SK-N-SH (cell line): ENCODE results near the gene RPL13. TPM values are rescaled to one million over a fixed set of nuclear protein-coding genes. Genes with fewer than 3 reads are reported as not detected.
A peak's percentile ranks its signal among the peaks of the same experiment; 100 is the strongest.

Experiments
- CTCF ChIA-PET: fragments of 300-600, 350-600 bp; formaldehyde crosslinking; extraction: SDS; loops from one replicate; lab custom pipeline; 2021; lab: Yijun Ruan, JAX
- POLR2A ChIA-PET: fragments of 350-600 bp; sonication (Branson Sonifier 250); formaldehyde crosslinking; extraction: SDS; loops from one replicate; lab custom pipeline; 2020; ENCODE audit warnings: antibody characterized with exemption, inconsistent platforms; lab: Yijun Ruan, JAX
- DNase-seq: peaks from one replicate; pipeline ENCODE4 v3.0.0; 2012
- H2AFZ ChIP-seq: fragments of 200-600 bp; sonication (generic); 2 replicates; pipeline ENCODE4 v1.8.1; 2016; ENCODE audit warnings: antibody characterized with exemption, mild to moderate bottlenecking, low read depth
- H3F3A ChIP-seq: fragments of 200-600 bp; sonication (generic); replicated peaks from 2 replicates; pipeline ENCODE3; 2016; ENCODE audit warnings: antibody characterized with exemption, mild to moderate bottlenecking; ENCODE audit not compliant: insufficient read depth
- H3K27ac ChIP-seq, 2 experiments: fragments of 200-500 bp in 1 of 2; fragments of 200-600 bp in 1 of 2; sonication (Bioruptor generic) in 1 of 2; sonication (generic), shearing (Covaris generic) in 1 of 2; 2 replicates each; pipeline versions ENCODE4 v1.5.1 to v1.6.1; 2014 to 2016; ENCODE audit warnings: low read depth in 2 of 2, inconsistent platforms in 1 of 2, low read length in 1 of 2, mild to moderate bottlenecking in 1 of 2, mixed read lengths in 1 of 2
- H3K27me3 ChIP-seq: fragments of 200-600 bp; sonication (generic), shearing (Covaris generic); 2 replicates; pipeline ENCODE4 v1.6.1; 2016; ENCODE audit warnings: mixed run types; ENCODE audit not compliant: insufficient read depth
- H3K36me3 ChIP-seq, 2 experiments: fragments of 200-500 bp in 1 of 2; fragments of 200-600 bp in 1 of 2; sonication (Bioruptor generic) in 1 of 2; sonication (generic) in 1 of 2; replicated peaks in 1 of 2; 2 replicates each; pipeline versions ENCODE3 to v1.5.1; 2014 to 2016; ENCODE audit warnings: low read length in 1 of 2, mild to moderate bottlenecking in 1 of 2; ENCODE audit not compliant: insufficient read depth in 2 of 2, control insufficient read depth in 1 of 2
- H3K4me1 ChIP-seq, 2 experiments: fragments of 200-500 bp in 1 of 2; fragments of 200-600 bp in 1 of 2; sonication (Bioruptor generic) in 1 of 2; sonication (generic), shearing (Covaris generic) in 1 of 2; 2 replicates each; pipeline versions ENCODE4 v1.5.1 to v1.6.1; 2014 to 2016; ENCODE audit warnings: low read depth in 1 of 2, low read length in 1 of 2, mixed run types in 1 of 2; ENCODE audit not compliant: insufficient read depth in 2 of 2, control insufficient read depth in 1 of 2
- H3K4me2 ChIP-seq: fragments of 200-600 bp; sonication (generic), shearing (Covaris generic); 2 replicates; pipeline ENCODE4 v1.6.1; 2017; ENCODE audit warnings: mixed run types
- H3K4me3 ChIP-seq, 2 experiments: fragments of 200-500 bp in 1 of 2; fragments of 200-600 bp in 1 of 2; sonication (Bioruptor generic) in 1 of 2; sonication (generic), shearing (Covaris generic) in 1 of 2; 2 replicates each; pipeline versions ENCODE4 v1.5.1 to v1.8.1; 2014 to 2016; ENCODE audit warnings: low read depth in 2 of 2, inconsistent platforms in 1 of 2, low read length in 1 of 2, mild to moderate bottlenecking in 1 of 2, mixed read lengths in 1 of 2, moderate library complexity in 1 of 2
- H3K79me2 ChIP-seq: fragments of 200-600 bp; sonication (generic); 2 replicates; pipeline ENCODE4 v1.8.1; 2017; ENCODE audit warnings: mild to moderate bottlenecking; ENCODE audit not compliant: insufficient read depth
- H3K9ac ChIP-seq: fragments of 200-600 bp; sonication (generic); 2 replicates; pipeline ENCODE4 v1.6.1; 2017; ENCODE audit warnings: mixed run types
- H3K9me2 ChIP-seq: fragments of 200-600 bp; sonication (generic); 2 replicates; pipeline ENCODE4 v1.6.1; 2017; ENCODE audit warnings: mixed run types
- H3K9me3 ChIP-seq: fragments of 200-600 bp; sonication (generic); 2 replicates; pipeline ENCODE4 v1.6.1; 2017; ENCODE audit warnings: mixed run types, mild to moderate bottlenecking, moderate library complexity
- H4K20me1 ChIP-seq: fragments of 200-600 bp; sonication (generic); 2 replicates; pipeline ENCODE4 v1.6.1; 2017; ENCODE audit warnings: mild to moderate bottlenecking, mixed run types; ENCODE audit not compliant: insufficient read depth
- FOSL2 ChIP-seq: IDR thresholded peaks from 2 replicates; pipeline ENCODE4 v1.4.0; 2012; ENCODE audit warnings: low read depth, mild to moderate bottlenecking, moderate library complexity, borderline replicate concordance
- GATA2 ChIP-seq: sonication (generic); formaldehyde crosslinking; IDR thresholded peaks from 2 replicates; pipeline ENCODE4 v1.5.0; 2020; ENCODE audit warnings: mild to moderate bottlenecking, missing genetic modification reagents
- IRF3 ChIP-seq: fragments of 150-350 bp; IDR thresholded peaks from 2 replicates; pipeline ENCODE4 v1.6.1; 2016; ENCODE audit warnings: mild to moderate bottlenecking, low read depth, low read length
- JUND ChIP-seq: IDR thresholded peaks from 2 replicates; pipeline ENCODE4 v1.4.0; 2012
- NRF1 ChIP-seq: IDR thresholded peaks from 2 replicates; pipeline ENCODE4 v1.6.1; 2012; ENCODE audit warnings: low read depth, mild to moderate bottlenecking, low read length
- POLR2AphosphoS5 ChIP-seq: IDR thresholded peaks from 2 replicates; pipeline ENCODE4 v1.6.1; 2012; ENCODE audit warnings: low read depth, low read length
- ZBTB33 ChIP-seq: IDR thresholded peaks from 2 replicates; pipeline ENCODE4 v1.4.0; 2012; ENCODE audit warnings: low read depth, borderline replicate concordance
- WGBS: methylation state at CpG from one replicate; pipeline ENCODE4 v1.1.6; 2017; ENCODE audit warnings: low lambda C conversion rate; 5-methylcytosine and 5-hydroxymethylcytosine counted together
- polyA plus RNA-seq, 3 experiments: library from polyadenylated mRNA; depleted of rRNA; stranded (reverse); fragments of >200 nt; gene quantifications; 2 replicates each; pipeline ENCODE4 v1.2.3, GENCODE V29; 2012

RPL13 gene
- polyA plus RNA-seq, 1 of the 3 experiments (the other 2 are of a cell fraction), result 4,635 TPM

GRCh38 chr16:89563639-89564392 is 3.3 kb downstream of the RPL13 start:
- CTCF ChIA-PET, result interaction anchor here (1.0 to 3.4 kb wide), 5 partner anchors 21 to 136 kb away, joined by 3 to 20 read pairs (median 4); no protein-coding TSS in a partner anchor
- DNase-seq, result no peak
- Histone ChIP-seq H4K20me1 (peaks cover 60% of the 10 kb centered on the region), H3K36me3 (peaks cover 28 to 30% of the 10 kb centered on the region in 2 experiments), H3K4me2 (peak overlapping the region; percentile 96; the same call in 1 of the 2 replicates), H3K4me3 (no peak overlapping the region; a peak in 1 of 4 replicates), H3K4me1 (peaks cover 19 to 44% of the 10 kb centered on the region in 2 experiments; a peak in 3 of 4 replicates), H3K9ac (0 out of 2 replicates have a peak overlapping the region, but pooled peaks have one; percentile 16), H3K27ac (no peak overlapping the region), H2AFZ (no peak overlapping the region), H3K79me2 (peaks cover 34% of the 10 kb centered on the region), H3K27me3 (no peaks in the 10 kb centered on the region), H3F3A (peaks cover 62% of the 10 kb centered on the region), H3K9me3 (no peaks in the 10 kb centered on the region), H3K9me2 (no peaks in the 10 kb centered on the region)
- TF ChIP-seq ZBTB33 (no peak), POLR2AphosphoS5 (peak; percentile 11; the same call in 1 of the 2 replicates)
- POLR2A ChIA-PET, result no interaction called here
- 84% methylated on average over 10 of the region's 12 CpGs for WGBS

- H3K9ac ChIP-seq, result no peak overlapping the region
- H3K79me2 ChIP-seq, result peaks cover 34% of the 10 kb centered on the region
- H3K27me3 ChIP-seq, result no peaks in the 10 kb centered on the region
- H3K27ac ChIP-seq, result peak overlapping the region in 1 of 2 experiments; percentile 2; a peak in 1 of 4 replicates
- WGBS, result 83% methylated on average over 20 of the region's 22 CpGs
- no peaks in the 10 kb centered on the region for H3K9me3 ChIP-seq
- no peak for DNase-seq
- H4K20me1 ChIP-seq, result peaks cover 60% of the 10 kb centered on the region
- TF ChIP-seq IRF3 (no peak), JUND (peak; percentile 33; the same call in 1 of the 2 replicates), GATA2 (CRISPR knock-in tag) (no peak), FOSL2 (no peak), POLR2AphosphoS5 (0 out of 2 replicates have a peak, but pooled peaks have one; percentile 4), ZBTB33 (no peak), NRF1 (no peak)
- H3K4me3 ChIP-seq, result no peak overlapping the region
- H3K9me2 ChIP-seq, result no peaks in the 10 kb centered on the region
- ChIA-PET POLR2A (no interaction called here), CTCF (interaction anchor here (0.6 to 3.4 kb wide), 9 partner anchors 19 to 317 kb away, joined by 3 to 20 read pairs (median 4); partner anchors contain the start of gene DPEP1)
- H3K36me3 ChIP-seq, result peaks cover 28 to 30% of the 10 kb centered on the region in 2 experiments
- H3K4me1 ChIP-seq, result peaks cover 19 to 44% of the 10 kb centered on the region in 2 experiments; a peak in 3 of 4 replicates
- H3K4me2 ChIP-seq, result no peak overlapping the region
- H2AFZ ChIP-seq, result no peak overlapping the region
- H3F3A ChIP-seq, result peaks cover 54% of the 10 kb centered on the region
Measured at GRCh38 chr16:89564476-89565255, 4.2 kb downstream of the RPL13 start.
